Fibroblast of villous mesenchyme (primary cell): Measurements from ENCODE around the gene SPATS2. TPM values are rescaled to one million over a fixed set of nuclear protein-coding genes. Genes with fewer than 3 reads are reported as not detected.

Source experiments
- DNase-seq: peaks from one replicate; pipeline ENCODE4 v3.0.0-alpha.2; 2010; ENCODE audit warnings: low read depth
- H3K4me3 ChIP-seq: 2 replicates; pipeline ENCODE4 v1.5.1; 2011; ENCODE audit warnings: low read depth, mild to moderate bottlenecking, low read length
- CTCF ChIP-seq: IDR thresholded peaks from 2 replicates; pipeline ENCODE4 v1.5.1; 2012; ENCODE audit warnings: low read depth, mild to moderate bottlenecking, low read length; ENCODE audit not compliant: insufficient read depth
- total RNA-seq: library from RNA; depleted of rRNA; stranded (reverse); fragments of >200 nt; gene quantifications from 2 replicates; pipeline ENCODE4 v1.2.3, GENCODE V29; 2012

Gene SPATS2
- total RNA-seq, 1 donor: 32.4 TPM

DNA sequence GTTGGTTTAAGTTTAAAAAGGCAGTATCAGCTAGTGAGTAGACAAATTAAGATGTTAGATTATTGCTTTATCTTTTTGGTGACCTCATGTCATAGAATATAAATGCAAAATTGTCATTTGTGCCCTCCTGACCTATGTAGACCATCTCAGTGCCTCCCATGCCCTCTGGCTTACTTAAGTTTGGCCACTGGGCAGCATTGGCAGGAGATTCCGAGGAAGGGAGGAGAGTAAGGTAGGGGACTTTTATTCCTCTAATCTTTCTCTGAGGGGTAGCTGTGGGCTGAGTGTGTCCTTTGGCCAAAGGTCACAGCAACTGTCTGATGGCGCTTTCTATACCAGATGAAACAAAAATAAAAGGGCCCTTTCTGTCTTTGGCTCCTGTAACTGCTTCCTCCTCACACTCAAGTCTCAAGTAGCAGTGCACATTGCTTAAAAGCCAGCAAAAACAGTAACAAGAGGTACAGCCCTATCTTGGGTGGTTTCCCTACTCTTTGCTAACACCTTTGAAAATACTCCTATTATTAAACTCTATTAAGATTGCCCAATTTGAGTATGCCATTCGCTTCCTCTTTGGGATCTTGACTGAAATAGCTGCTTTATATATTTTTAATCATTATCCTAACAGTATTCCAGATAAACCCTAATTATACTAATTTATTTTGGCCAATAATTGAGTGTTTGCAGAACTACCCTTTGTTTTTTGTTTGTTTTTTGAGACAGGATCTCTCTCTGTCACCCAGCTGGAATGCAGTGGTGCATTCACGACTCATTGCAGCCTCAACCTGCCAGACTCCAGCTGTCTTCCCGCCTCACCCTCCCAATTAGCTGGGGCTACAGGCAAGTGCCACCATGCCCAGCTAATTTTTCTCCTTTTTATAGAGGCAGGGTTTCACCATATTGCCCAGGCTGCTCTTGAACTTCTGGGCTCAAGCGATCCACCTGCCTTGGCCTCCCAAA is 115.1 kb downstream of the SPATS2 start:
- no peak for DNase-seq
- no peak for TF ChIP-seq CTCF
- H3K4me3 ChIP-seq: no peak overlapping the region

DNA sequence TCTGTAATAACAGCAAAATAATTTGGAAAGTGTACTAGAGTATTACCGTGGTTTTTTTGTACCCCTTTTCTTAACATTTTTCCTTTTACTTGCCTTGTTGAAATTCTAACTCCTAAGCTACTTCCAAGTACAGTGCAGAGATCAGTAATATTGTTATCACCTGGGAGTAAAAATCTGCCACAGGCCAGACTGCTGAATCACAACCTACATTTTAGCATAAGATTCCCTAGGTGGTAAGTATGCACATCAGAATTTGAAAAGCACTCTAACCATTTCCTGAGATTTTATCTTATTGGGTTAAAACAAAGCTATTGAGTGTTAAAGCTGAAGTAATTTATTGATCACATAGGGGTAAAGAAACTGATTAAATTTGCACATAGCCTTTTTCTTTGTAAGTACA is 116.4 kb downstream of the SPATS2 start:
- no peak for DNase-seq
- no peak for TF ChIP-seq CTCF

GRCh38 chr12:49487605-49488004 is 120.3 kb downstream of the SPATS2 start:
- no peak overlapping the region for H3K4me3 ChIP-seq
- TF ChIP-seq CTCF: no peak
- DNase-seq: no peak

More for the DNA sequence above, 116.4 kb downstream of the SPATS2 start:
- no peak overlapping the region for H3K4me3 ChIP-seq

GRCh38 chr12:49489154-49489553 is 121.9 kb downstream of the SPATS2 start:
- no peak overlapping the region for H3K4me3 ChIP-seq
- no peak for DNase-seq
- TF ChIP-seq CTCF: no peak

GRCh38 chr12:49489720-49490119 is 122.5 kb downstream of the SPATS2 start:
- no peak for TF ChIP-seq CTCF
- no peak overlapping the region for H3K4me3 ChIP-seq
- DNase-seq: peak; percentile 39

- H3K4me3 ChIP-seq: no peak overlapping the region
- peak; percentile 83 for DNase-seq
- no peak for TF ChIP-seq CTCF
Observed at GRCh38 chr12:49491823-49492222, 124.6 kb downstream of the SPATS2 start.
